ENCODE data around the gene PCBP3. TPM values are rescaled to one million over a fixed set of nuclear protein-coding genes. Genes with fewer than 3 reads are reported as not detected.

The PCBP3 gene
- total and polyA plus RNA-seq, 2 of the 13 experiments (the other 11 are each of a cell fraction or from before 2014, with no cell fraction given), result not detected

GRCh38 chr21:45880097-45881068 lies 236.9 kb downstream of the PCBP3 start (continued):
- no peak for TF ChIP-seq AKNA (CRISPR knock-in tag; IDR thresholded peaks at IDR 0.05; ENCODE audit: borderline replicate concordance)
- TF ChIP-seq PBX3 (CRISPR knock-in tag; IDR thresholded peaks at IDR 0.05; ENCODE audit: borderline replicate concordance), result no peak
- peak; percentile 83 for TF ChIP-seq PITX1 (CRISPR knock-in tag; IDR thresholded peaks at IDR 0.05)
- no peak for TF ChIP-seq ZNF770 (CRISPR knock-in tag; IDR thresholded peaks at IDR 0.05)
- no peak for TF ChIP-seq CHCHD3 (CRISPR knock-in tag; IDR thresholded peaks at IDR 0.05)
- TF ChIP-seq ZFP1 (CRISPR knock-in tag; IDR thresholded peaks at IDR 0.05), result no peak
- no peak for TF ChIP-seq ZBTB7B (CRISPR knock-in tag; IDR thresholded peaks at IDR 0.05)
- TF ChIP-seq ZMYM4 (CRISPR knock-in tag; IDR thresholded peaks at IDR 0.05), result no peak
- no peak for TF ChIP-seq ZNF33A (CRISPR knock-in tag; IDR thresholded peaks at IDR 0.05; ENCODE audit: borderline replicate concordance)
- TF ChIP-seq ZBTB25 (CRISPR knock-in tag; IDR thresholded peaks at IDR 0.05), result no peak
- TF ChIP-seq EEA1 (CRISPR knock-in tag; IDR thresholded peaks at IDR 0.05; ENCODE audit: borderline replicate concordance), result no peak
- TF ChIP-seq ZNF512 (CRISPR knock-in tag; IDR thresholded peaks at IDR 0.05), result no peak
- 0 out of 2 replicates have a peak, but pooled peaks have one; percentile 2 for TF ChIP-seq GABPB1 (CRISPR knock-in tag; IDR thresholded peaks at IDR 0.05)
- no peak for TF ChIP-seq MLX (CRISPR knock-in tag; IDR thresholded peaks at IDR 0.05)

All from HepG2 (cell line).